ENCODE data around the gene C19orf73.

Gene C19orf73

DNA sequence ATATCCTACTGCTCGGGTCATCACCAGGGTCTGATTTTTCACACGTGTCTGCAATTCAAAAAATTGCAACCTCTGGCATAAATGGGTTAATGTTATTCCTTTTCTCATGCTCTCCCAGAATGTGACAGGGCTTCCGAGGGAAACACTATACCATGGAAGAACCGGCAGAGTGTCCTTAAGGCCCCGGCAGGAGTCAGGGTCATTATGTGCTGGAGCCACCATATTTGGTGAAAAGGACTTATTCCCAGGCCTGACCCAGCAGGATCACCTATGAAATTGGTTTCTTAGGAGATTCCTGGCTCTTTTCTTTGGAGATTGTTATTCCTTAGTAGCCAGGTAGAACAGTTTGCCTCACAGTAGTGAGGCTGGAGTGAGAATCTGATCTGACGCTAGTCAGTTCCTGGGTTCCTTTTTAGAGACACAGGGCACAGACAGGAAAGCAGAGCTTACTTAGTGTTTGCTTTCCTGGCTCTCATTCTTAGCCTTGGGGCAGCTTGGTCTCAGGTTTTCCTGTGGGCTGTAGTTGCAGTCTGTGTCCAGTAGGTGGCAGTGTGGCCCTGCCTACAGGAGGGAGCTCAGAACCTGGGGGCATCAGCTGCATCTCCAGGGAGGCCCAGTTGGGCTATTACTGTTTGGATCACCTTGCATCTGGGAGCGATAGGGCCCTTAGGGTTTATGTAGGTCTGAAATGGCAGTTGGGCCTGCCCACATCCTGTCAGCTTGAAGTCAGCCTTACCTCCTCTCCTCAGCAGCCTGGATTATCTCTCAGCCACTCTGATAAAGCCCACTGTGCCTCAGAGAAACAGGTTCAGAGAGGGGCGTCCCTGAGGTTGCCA, 21.3 kb downstream of the C19orf73 start:
- peak; percentile 73 for DNase-seq

GRCh38 chr19:49094505-49095482, 24.1 kb downstream of the C19orf73 start:
- DNase-seq: no peak

DNA sequence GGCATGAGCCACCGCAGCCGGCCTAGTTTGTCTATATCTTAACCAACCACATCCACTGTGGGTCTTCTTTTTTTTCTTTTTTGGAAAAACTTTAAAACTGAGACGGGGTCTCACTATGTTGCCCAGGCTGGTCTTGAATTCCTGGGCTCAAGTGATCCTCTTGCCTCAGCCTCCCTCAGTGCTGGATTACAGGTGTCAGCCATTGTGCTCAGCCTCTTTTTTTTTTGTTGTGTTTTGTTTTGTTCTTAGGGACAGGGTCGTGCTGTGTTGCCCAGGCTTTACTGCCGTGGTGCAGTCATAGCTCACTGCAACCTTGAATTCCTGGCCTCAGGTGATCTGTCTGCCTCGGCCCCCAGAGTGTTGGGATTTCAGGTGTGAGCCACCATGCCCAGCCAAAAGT, 26.3 kb downstream of the C19orf73 start:
- no peak for DNase-seq

GRCh38 chr19:49091391-49092038, 27.4 kb downstream of the C19orf73 start:
- no peak for DNase-seq

DNA sequence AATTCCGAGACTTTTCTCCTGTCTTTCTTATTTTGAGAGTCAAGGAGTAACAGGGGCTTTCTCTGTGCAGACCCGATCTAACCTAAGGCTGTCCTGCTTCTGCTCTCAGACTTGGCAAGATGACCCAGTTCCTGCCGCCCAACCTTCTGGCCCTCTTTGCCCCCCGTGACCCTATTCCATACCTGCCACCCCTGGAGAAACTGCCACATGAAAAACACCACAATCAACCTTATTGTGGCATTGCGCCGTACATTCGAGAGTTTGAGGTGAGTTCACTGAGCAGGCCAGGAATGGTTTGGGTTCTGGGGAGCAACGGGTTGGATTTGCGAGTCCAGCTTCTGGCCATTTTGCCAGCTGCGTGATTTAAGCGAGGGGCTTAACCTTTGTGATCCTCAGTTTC, 32.6 kb downstream of the C19orf73 start:
- no peak for DNase-seq

DNA sequence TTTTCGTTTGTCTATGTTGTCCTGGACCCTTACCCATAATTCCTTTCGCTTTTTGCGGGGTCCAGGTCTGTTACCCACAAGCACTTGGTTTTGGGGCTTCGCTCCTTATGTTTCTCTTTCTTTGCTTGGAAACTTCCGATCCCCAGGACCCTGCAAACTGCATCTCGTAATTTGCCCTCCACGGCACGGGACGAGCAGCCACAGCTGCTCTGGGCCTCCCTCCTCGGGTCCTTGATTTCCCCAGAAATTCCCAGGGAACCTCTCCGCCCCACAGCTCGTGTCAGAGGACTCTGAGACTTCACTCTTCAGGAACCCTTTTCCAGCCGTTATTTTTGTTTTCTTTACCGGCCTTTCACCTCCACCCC, 33.1 kb downstream of the C19orf73 start:
- no peak for DNase-seq

- DNase-seq: peak; percentile 99
These were observed 33.7 kb downstream of the C19orf73 start, which contains the start of gene SNRNP70 for GRCh38 chr19:49085020-49085867. Gene SNRNP70 (plus strand): TSS chr19:49085451. CDS start chr19:49086415, 964 bp downstream.

- DNase-seq: no peak
These were observed 34.5 kb downstream of the C19orf73 start for GRCh38 chr19:49084206-49085019.

DNA sequence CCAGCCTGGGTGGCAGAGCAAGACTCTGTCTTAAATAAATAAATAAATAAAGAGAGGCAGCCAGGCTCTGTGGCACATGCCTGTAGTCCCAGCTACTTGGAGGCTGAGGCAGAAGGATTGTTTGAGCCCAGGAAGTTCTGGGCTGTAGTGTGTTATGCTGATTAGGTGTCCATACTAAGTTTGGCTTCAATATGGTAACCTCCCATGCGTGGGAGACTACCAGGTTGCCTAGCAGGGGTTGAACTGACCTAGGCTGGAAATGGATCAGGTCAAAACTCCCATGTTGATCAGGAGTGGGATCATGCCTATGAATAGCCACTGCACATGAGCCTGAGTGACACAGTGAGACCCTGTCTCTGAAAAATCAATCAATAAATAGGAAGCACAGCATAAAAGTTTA, 37.7 kb downstream of the C19orf73 start:
- peak; percentile 32 for DNase-seq

DNA sequence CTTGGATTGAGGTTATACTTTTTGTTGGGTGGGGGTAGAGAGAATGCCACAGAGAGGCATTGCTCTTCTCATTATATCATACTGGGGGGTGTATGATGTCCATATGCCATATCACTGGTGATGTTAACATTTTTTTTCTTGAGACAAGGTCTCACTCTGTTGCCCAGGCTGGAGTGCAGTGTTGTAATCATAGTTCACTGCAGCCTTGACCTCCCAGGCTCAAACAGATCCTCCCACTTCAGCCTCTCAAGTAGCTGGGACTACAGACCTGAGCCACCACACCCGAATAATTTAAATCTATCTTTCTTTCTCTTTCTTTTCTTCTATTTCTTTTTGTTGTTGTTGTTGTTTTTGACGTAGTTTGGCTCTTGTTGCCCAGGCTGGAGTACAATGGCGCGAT, 38.6 kb downstream of the C19orf73 start:
- DNase-seq: no peak

DNA sequence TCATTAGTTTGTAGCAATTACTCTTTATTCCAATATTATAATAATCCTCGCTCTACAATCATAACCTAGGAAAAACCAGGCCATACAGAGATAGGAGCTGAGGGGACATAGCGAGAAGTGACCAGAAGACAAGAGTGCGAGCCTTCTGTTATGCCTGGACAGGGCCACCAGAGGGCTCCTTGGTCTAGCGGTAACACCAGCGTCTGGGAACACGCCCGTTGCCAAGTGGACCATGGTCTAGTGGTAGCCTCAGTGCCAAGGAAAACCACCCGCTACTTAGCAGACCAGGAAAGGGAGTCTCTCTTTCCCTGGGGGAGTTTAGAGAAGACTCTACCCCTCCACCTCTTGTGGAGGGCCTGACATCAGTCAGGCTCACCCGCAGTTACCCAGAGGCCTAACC, 44.1 kb downstream of the C19orf73 start:
- DNase-seq: peak; percentile 34

DNA sequence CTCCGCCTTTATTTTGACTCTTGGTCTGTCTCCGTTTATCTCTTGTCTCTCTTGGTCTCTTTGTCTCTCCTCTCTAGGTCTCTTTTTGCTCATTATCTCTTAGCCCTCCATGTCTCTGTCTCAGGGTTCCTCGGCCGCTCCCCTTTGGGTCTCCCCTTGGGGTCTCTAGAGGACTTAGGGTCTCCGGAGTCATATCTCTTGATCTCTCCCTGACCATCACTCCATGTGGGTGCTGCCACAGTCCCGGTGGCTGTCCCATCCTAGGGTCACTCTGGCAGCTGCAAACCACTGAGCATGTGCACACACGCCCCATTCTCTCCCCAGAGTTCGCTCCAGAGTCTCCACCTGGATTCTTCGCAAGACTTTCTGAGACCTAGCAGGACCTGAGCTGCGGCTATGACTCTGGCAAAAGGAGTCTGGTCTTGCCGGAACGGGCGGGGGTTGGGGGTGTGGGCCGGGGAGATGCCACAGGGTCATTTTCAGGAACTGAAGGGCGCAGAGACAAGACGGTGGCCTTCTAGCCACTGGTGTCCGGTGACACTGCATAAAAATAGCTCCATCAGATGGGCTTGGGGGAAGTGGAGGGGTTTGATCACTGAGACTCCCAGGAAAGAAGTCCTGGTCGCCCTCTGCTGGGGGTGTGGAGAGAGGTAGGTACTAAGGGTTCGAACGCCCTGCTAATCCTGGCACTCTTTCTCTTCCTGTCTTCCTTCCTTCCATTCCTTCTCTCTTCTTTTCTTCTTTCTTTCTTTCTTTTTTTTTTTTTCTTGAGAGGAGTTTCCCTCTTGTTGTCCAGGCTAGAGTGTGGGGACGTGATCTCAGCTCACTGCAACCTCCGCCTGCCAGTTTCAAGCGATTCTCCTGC, 45.2 kb downstream of the C19orf73 start:
- DNase-seq: peak; percentile 67

- no peak for DNase-seq
These were observed 46.9 kb downstream of the C19orf73 start for GRCh38 chr19:49071860-49072547.

DNA sequence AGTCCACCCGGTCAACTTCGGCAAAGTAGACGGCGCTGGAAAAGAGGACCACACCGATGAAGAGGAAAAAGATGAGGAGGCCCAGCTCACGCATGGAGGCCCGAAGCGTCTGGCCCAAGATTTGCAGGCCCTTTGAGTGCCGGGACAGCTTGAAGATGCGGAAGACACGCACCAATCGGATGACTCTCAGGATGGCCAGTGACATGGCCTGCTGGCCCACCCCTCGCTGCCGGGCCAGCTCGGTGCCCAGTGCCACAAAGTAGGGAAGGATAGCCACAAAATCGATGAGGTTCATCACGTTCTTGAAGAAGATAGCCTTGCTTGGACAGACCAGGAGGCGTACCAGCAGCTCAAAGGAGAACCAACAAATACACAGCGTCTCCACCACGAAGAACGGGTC, 48.5 kb downstream of the C19orf73 start:
- DNase-seq: no peak

DNA sequence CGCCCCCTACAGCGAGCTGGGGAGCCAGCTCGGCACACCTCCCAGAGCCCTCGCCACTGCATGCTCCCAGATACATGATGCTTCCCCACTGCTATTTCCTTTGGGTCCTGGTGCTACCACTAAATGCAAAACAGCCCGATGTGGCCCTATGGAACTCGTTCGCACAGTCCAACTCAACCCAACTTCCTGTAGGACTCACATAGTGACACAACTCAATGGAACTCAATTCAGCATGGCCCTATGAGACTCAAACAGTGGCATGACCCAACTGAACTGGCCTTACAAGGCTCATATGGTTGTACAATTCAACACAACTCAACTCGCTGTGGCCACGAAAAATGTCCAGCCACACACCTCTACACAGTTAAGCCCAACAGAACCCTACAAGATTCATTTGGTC, 49.9 kb downstream of the C19orf73 start:
- DNase-seq: no peak

Measured in MV-4-11 (cell line).